ENCODE results near the gene GNE. TPM values are rescaled to one million over a fixed set of nuclear protein-coding genes. Genes with fewer than 3 reads are reported as not detected.

The GNE gene
- total RNA-seq, 6 donors from 2014 or later = 9.0 to 23.6 (median 13.4) TPM

GRCh38 chr9:36290996-36291395, 32.7 kb upstream of the GNE start:
- Histone ChIP-seq H3K27ac (no peak overlapping the region), H3K9me3 (no peaks in the 10 kb centered on the region), H3K27me3 (no peaks in the 10 kb centered on the region), H3K4me3 (no peak overlapping the region), H3K4me1 (no peaks in the 10 kb centered on the region), H3K36me3 (no peaks in the 10 kb centered on the region)
- DNase-seq (no peak), ATAC-seq (ENCODE audit: low FRiP score in 2 of 2) (no peak)
- WGBS, 2 donors = 89 to 94% methylated on average over 3 of the region's 3 CpGs
- TF ChIP-seq POLR2AphosphoS5 (IDR thresholded peaks at IDR 0.05) (no peak), POLR2A (IDR thresholded peaks at IDR 0.05) (no peak), EP300 (IDR thresholded peaks at IDR 0.05) (no peak)
- TF ChIP-seq, protein P1, sequence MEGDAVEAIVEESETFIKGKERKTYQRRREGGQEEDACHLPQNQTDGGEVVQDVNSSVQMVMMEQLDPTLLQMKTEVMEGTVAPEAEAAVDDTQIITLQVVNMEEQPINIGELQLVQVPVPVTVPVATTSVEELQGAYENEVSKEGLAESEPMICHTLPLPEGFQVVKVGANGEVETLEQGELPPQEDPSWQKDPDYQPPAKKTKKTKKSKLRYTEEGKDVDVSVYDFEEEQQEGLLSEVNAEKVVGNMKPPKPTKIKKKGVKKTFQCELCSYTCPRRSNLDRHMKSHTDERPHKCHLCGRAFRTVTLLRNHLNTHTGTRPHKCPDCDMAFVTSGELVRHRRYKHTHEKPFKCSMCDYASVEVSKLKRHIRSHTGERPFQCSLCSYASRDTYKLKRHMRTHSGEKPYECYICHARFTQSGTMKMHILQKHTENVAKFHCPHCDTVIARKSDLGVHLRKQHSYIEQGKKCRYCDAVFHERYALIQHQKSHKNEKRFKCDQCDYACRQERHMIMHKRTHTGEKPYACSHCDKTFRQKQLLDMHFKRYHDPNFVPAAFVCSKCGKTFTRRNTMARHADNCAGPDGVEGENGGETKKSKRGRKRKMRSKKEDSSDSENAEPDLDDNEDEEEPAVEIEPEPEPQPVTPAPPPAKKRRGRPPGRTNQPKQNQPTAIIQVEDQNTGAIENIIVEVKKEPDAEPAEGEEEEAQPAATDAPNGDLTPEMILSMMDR (IDR thresholded peaks at IDR 0.05) = no peak

DNA sequence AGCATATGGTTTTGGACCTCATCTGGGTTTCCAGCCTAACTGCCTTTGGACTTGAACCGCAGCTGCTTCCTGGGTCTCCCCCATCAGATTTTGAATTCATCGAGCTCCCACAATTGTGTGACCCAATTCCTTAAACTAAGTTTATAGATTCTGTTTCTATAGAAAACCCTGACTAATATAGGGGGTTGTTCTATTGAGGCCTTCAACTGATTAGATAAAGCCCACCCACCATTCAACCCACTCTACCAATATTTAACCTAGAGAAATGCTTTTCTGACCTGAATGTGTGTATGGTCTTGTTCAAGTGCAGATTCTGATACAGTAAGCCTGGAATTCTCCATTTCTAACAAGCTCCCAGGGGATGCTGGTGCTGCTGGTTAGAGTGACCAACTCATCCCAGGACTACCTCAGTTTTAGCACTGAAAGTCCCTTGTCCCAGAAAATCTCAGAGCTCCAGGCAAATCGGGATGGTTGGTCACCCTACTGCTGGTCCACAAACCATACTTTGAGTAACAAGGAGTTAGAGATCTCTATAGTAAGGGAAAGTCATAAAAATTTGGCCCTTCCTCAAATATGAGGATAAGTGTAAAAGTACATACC, 31.7 kb upstream of the GNE start:
- H3K27me3 ChIP-seq = no peaks in the 10 kb centered on the region
- no peaks in the 10 kb centered on the region for H3K9me3 ChIP-seq
- ATAC-seq (ENCODE audit: low FRiP score in 2 of 2) = no peak
- no peaks in the 10 kb centered on the region for H3K4me1 ChIP-seq
- no peak overlapping the region for H3K4me3 ChIP-seq
- no peak overlapping the region for H3K27ac ChIP-seq
- no peak for DNase-seq
- TF ChIP-seq, protein P1 (IDR thresholded peaks at IDR 0.05) = no peak
- TF ChIP-seq EP300 (IDR thresholded peaks at IDR 0.05) (no peak), POLR2A (IDR thresholded peaks at IDR 0.05) (no peak), POLR2AphosphoS5 (IDR thresholded peaks at IDR 0.05) (no peak)
- WGBS, 2 donors = 96 to 97% methylated on average over 3 of the region's 3 CpGs
- no peaks in the 10 kb centered on the region for H3K36me3 ChIP-seq

DNA sequence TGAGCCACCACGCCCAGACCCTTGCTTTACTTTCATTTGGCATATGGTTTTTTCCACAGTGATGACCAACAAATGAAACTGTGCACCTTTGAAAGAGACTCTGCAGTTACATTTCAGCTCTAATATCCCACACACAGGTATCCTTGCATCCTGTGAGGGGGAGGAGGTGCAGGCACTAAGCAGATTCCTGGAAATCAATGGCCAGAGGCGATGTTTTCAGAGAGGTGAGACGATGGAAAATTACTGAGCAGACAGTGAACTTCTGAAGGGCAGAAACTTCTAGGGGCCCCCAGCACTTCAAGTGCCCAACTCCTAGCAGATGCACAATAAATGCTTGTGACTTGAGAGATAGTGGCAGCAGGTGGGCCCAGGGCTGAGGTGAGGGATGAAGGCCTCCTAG, 29.8 kb upstream of the GNE start:
- H3K27me3 ChIP-seq = no peaks in the 10 kb centered on the region
- no peaks in the 10 kb centered on the region for H3K4me1 ChIP-seq
- TF ChIP-seq POLR2A (IDR thresholded peaks at IDR 0.05) (no peak), EP300 (IDR thresholded peaks at IDR 0.05) (no peak), POLR2AphosphoS5 (IDR thresholded peaks at IDR 0.05) (no peak)
- TF ChIP-seq, protein P1 (IDR thresholded peaks at IDR 0.05) = no peak
- no peaks in the 10 kb centered on the region for H3K36me3 ChIP-seq
- WGBS, 2 donors = 88 to 92% methylated on average over 3 of the region's 3 CpGs
- no peak overlapping the region for H3K27ac ChIP-seq
- no peak for ATAC-seq (ENCODE audit: low FRiP score in 2 of 2)
- no peak overlapping the region for H3K4me3 ChIP-seq
- no peaks in the 10 kb centered on the region for H3K9me3 ChIP-seq
- no peak for DNase-seq

DNA sequence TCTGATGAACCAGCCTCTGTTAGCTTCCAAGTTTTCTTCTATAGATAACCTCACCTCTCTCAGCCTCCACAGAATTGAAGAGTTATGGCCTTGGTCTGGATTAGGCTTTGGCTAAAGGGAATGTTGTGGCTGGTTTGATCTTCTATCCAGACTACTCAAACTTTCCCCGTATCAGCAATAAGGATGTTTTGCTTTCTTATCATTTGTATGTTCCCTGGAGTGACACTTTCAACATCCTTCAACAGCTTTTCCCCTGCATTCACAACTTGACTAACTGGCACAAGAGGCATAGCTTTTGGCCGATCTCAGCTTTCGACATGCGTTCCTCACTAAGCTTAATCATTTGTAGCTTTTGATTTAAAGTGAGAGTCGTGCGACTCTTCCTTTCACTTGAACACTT, 28.1 kb upstream of the GNE start:
- WGBS, 2 donors = 47 to 62% methylated on average over 6 of the region's 6 CpGs
- Histone ChIP-seq H3K27ac (no peak overlapping the region), H3K36me3 (no peaks in the 10 kb centered on the region), H3K9me3 (no peaks in the 10 kb centered on the region), H3K4me1 (no peaks in the 10 kb centered on the region), H3K4me3 (no peak overlapping the region), H3K27me3 (no peaks in the 10 kb centered on the region)
- DNase-seq (no peak), ATAC-seq (ENCODE audit: low FRiP score in 2 of 2) (no peak)
- TF ChIP-seq POLR2AphosphoS5 (IDR thresholded peaks at IDR 0.05) (no peak), POLR2A (IDR thresholded peaks at IDR 0.05) (no peak), EP300 (IDR thresholded peaks at IDR 0.05) (no peak)
- TF ChIP-seq, protein P1 (IDR thresholded peaks at IDR 0.05) = no peak

DNA sequence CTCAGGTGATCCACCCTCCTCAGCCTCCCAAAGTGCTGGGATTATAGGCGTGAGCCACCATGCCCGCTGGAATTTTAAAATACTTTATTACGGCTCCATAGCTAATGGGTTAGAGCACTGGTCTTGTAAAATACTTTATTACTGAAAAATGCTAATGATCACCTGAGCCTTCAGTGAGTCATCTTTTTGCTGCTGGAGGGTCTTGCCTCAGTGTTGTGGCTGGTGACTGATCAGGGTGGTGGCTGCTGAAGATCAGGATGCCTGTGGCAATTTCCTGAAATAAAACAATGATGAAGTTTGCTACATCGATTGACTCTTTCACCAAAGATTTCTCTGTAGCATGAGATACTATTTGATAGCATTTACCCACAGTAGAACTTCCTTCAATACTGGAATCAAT, 26.0 kb upstream of the GNE start:
- H3K9me3 ChIP-seq = no peaks in the 10 kb centered on the region
- DNase-seq = no peak
- H3K4me1 ChIP-seq = no peaks in the 10 kb centered on the region
- TF ChIP-seq, protein P1 (IDR thresholded peaks at IDR 0.05) = no peak
- no peak for TF ChIP-seq POLR2AphosphoS5 (IDR thresholded peaks at IDR 0.05)
- TF ChIP-seq EP300 (IDR thresholded peaks at IDR 0.05) = no peak
- TF ChIP-seq POLR2A (IDR thresholded peaks at IDR 0.05) = no peak
- H3K36me3 ChIP-seq = no peaks in the 10 kb centered on the region
- no peak for ATAC-seq (ENCODE audit: low FRiP score in 2 of 2)
- WGBS, 2 donors = 87 to 89% methylated on average over 4 of the region's 4 CpGs
- no peaks in the 10 kb centered on the region for H3K27me3 ChIP-seq
- no peak overlapping the region for H3K27ac ChIP-seq
- H3K4me3 ChIP-seq = no peak overlapping the region
